IgD-negative memory B cell (primary cell): ENCODE results near the gene RIMS1. TPM values are rescaled to one million over a fixed set of nuclear protein-coding genes. Genes with fewer than 3 reads are reported as not detected.

ENCODE experiments used
- H3K27ac Mint-ChIP-seq, 3 donors: one replicate each; pipeline ENCODE4 v1.8.0; 2020 to 2022; ENCODE audit warnings: mild to moderate bottlenecking in 3 of 3, mixed read lengths in 3 of 3, moderate library complexity in 1 of 3
- H3K27me3 Mint-ChIP-seq: one replicate; pipeline ENCODE4 v1.8.0; 2021; ENCODE audit warnings: mixed read lengths
- H3K36me3 Mint-ChIP-seq: one replicate; pipeline ENCODE4 v1.8.0; 2020; ENCODE audit warnings: mild to moderate bottlenecking, mixed read lengths
- H3K4me1 Mint-ChIP-seq, 3 donors: one replicate each; pipeline ENCODE4 v1.8.0; 2020 to 2022; ENCODE audit warnings: mixed read lengths in 3 of 3, mild to moderate bottlenecking in 1 of 3
- H3K4me3 Mint-ChIP-seq, 4 donors: one replicate each; pipeline ENCODE4 v1.8.0; 2020 to 2022; ENCODE audit warnings: mild to moderate bottlenecking in 4 of 4, mixed read lengths in 4 of 4, moderate library complexity in 3 of 4
- H3K9me3 Mint-ChIP-seq, 3 donors: one replicate each; pipeline ENCODE4 v1.8.0; 2020 to 2021; ENCODE audit warnings: mixed read lengths in 3 of 3, mild to moderate bottlenecking in 1 of 3
- polyA plus RNA-seq: library from polyadenylated mRNA; unstranded; fragments of 300-500 nt; fragmentation: Illumina TruSeq; gene quantifications from one replicate; pipeline ENCODE4 v1.2.3, GENCODE V29; 2021

The RIMS1 gene
- polyA plus RNA-seq, 1 donor from 2014 or later: not detected

GRCh38 chr6:72216222-72217068 lies 330.1 kb downstream of the RIMS1 start:
- Mint-ChIP-seq H3K27me3 (no peaks in the 10 kb centered on the region), H3K27ac (no peak overlapping the region), H3K36me3 (no peaks in the 10 kb centered on the region), H3K4me1 (no peaks in the 10 kb centered on the region), H3K4me3 (no peak overlapping the region), H3K9me3 (no peaks in the 10 kb centered on the region)

DNA sequence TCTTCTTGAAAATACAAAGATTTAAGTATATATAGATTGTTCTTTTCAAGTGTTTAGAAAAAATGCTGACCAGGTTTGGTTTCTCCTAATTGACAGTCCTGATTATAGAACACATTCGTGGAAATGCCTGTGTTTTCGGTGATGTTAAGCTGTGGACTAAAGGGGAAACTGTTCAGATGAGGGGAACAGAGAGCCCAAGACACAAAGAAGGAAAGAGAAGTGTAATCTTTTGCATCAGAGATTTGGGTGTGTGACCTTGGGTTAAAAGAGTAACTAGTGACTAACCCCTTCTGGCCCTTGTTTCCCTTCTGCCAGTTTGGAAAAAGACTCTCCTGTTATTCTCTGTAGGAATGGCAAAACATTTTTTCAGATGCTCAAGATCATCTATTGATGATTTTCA lies 331.3 kb downstream of the RIMS1 start:
- H3K27me3 Mint-ChIP-seq: no peaks in the 10 kb centered on the region
- no peaks in the 10 kb centered on the region for H3K36me3 Mint-ChIP-seq
- no peaks in the 10 kb centered on the region for H3K9me3 Mint-ChIP-seq
- H3K27ac Mint-ChIP-seq: no peak overlapping the region
- no peaks in the 10 kb centered on the region for H3K4me1 Mint-ChIP-seq
- no peak overlapping the region for H3K4me3 Mint-ChIP-seq

DNA sequence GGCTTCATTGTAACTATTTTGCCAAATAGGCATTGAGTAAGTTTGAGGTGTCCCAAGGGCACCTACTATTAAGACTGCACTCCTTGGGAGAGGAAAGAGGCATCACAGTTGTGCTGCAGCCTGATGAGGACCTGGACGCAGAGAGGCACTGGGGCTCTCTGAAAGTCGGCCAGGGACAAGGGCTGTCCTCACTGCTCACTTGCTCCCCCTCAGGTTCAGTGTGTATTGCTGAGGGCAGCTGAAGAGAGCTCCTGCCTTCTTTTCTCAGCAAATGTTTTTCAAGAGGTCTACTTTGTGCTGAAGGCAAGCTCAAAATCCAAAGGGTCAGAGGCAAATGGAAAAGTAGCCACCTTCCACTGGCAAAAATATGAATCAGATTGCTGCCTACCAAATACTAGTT lies 331.8 kb downstream of the RIMS1 start:
- Mint-ChIP-seq H3K36me3 (no peaks in the 10 kb centered on the region), H3K4me1 (no peaks in the 10 kb centered on the region), H3K27ac (no peak overlapping the region), H3K9me3 (no peaks in the 10 kb centered on the region), H3K27me3 (no peaks in the 10 kb centered on the region), H3K4me3 (no peak overlapping the region)

GRCh38 chr6:72219536-72219935 lies 333.2 kb downstream of the RIMS1 start:
- Mint-ChIP-seq H3K9me3 (no peaks in the 10 kb centered on the region), H3K4me3 (no peak overlapping the region), H3K4me1 (no peaks in the 10 kb centered on the region), H3K27ac (no peak overlapping the region), H3K36me3 (no peaks in the 10 kb centered on the region), H3K27me3 (no peaks in the 10 kb centered on the region)

DNA sequence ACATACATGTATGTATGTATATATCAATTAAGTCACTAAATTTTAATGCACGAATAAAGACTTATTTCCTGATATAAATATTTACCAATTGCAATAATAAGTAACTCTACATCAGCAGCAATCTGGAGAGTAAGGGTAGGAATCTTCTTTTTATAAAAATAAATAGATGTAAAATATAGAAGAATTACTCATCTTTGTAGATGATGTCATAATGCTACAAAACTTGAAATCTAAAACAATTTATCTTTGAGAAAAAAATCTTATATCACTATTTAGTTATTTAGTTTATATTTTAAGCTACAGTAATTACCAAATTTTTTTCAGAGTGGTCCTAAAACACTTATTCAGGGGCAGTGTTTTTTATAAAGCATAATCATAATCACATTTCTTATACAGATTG lies 351.7 kb downstream of the RIMS1 start:
- Mint-ChIP-seq H3K4me1 (no peaks in the 10 kb centered on the region), H3K27me3 (no peaks in the 10 kb centered on the region), H3K36me3 (no peaks in the 10 kb centered on the region), H3K27ac (no peak overlapping the region), H3K4me3 (no peak overlapping the region), H3K9me3 (no peaks in the 10 kb centered on the region)

- H3K27ac Mint-ChIP-seq: no peak overlapping the region
- H3K9me3 Mint-ChIP-seq: no peaks in the 10 kb centered on the region
- H3K27me3 Mint-ChIP-seq: no peaks in the 10 kb centered on the region
- no peaks in the 10 kb centered on the region for H3K36me3 Mint-ChIP-seq
- H3K4me1 Mint-ChIP-seq: no peaks in the 10 kb centered on the region
- no peak overlapping the region for H3K4me3 Mint-ChIP-seq
These were observed 352.6 kb downstream of the RIMS1 start for GRCh38 chr6:72238900-72239299.

- Mint-ChIP-seq H3K27ac (no peak overlapping the region), H3K36me3 (no peaks in the 10 kb centered on the region), H3K27me3 (no peaks in the 10 kb centered on the region), H3K9me3 (no peaks in the 10 kb centered on the region), H3K4me3 (no peak overlapping the region), H3K4me1 (no peaks in the 10 kb centered on the region)
These were observed 359.2 kb downstream of the RIMS1 start for GRCh38 chr6:72245565-72245964.

- Mint-ChIP-seq H3K27ac (no peak overlapping the region), H3K36me3 (no peaks in the 10 kb centered on the region), H3K9me3 (no peaks in the 10 kb centered on the region), H3K27me3 (no peaks in the 10 kb centered on the region), H3K4me3 (no peak overlapping the region), H3K4me1 (no peaks in the 10 kb centered on the region)
These were observed 360.6 kb downstream of the RIMS1 start for GRCh38 chr6:72246926-72247325.

- no peaks in the 10 kb centered on the region for H3K4me1 Mint-ChIP-seq
- no peaks in the 10 kb centered on the region for H3K36me3 Mint-ChIP-seq
- H3K27me3 Mint-ChIP-seq: no peaks in the 10 kb centered on the region
- H3K4me3 Mint-ChIP-seq: no peak overlapping the region
- no peak overlapping the region for H3K27ac Mint-ChIP-seq
- no peaks in the 10 kb centered on the region for H3K9me3 Mint-ChIP-seq
These were observed 362.3 kb downstream of the RIMS1 start for GRCh38 chr6:72248621-72249020.

DNA sequence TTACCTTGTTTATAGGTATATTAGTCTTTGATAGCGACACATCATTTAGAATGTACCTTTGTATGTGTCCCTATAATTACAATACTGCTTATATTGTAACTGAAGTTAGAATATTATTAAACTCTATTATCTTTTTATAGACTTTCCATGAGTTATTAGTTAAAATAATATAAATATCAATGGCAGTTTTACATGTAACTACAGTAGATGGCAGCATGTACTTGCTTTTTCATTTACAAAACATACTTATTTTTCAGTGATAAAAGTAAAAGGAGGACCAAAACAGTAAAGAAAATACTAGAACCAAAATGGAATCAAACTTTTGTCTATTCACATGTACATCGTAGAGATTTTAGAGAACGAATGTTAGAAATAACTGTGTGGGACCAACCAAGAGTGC lies 364.3 kb downstream of the RIMS1 start:
- Mint-ChIP-seq H3K27ac (no peak overlapping the region), H3K27me3 (no peaks in the 10 kb centered on the region), H3K36me3 (no peaks in the 10 kb centered on the region), H3K4me1 (no peaks in the 10 kb centered on the region), H3K9me3 (no peaks in the 10 kb centered on the region), H3K4me3 (no peak overlapping the region)

DNA sequence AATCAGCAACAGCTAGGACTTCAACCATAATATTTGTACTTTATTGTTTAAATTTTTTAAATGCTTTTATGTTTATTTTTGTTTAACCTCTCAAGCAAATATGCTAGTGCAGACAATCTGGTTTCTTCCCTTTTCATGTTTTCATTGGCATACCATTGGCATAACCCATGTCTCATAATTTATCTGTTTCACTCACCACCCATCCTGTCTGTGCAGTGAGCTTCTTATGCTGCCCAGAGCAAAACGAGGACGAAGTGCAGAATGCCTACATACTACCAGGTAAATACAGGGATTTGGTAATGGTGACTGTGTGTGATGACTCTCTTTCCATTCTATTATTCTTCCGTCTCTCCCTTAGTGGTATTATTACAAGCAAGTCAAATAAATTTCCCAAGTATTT lies 374.1 kb downstream of the RIMS1 start:
- H3K27me3 Mint-ChIP-seq: peaks cover 2% of the 10 kb centered on the region
- H3K27ac Mint-ChIP-seq: no peak overlapping the region
- H3K36me3 Mint-ChIP-seq: no peaks in the 10 kb centered on the region
- H3K9me3 Mint-ChIP-seq: no peaks in the 10 kb centered on the region
- H3K4me1 Mint-ChIP-seq: peaks cover 0 to 3% (median 0%) of the 10 kb centered on the region in 3 donors
- H3K4me3 Mint-ChIP-seq: no peak overlapping the region

GRCh38 chr6:72261554-72261953 lies 375.2 kb downstream of the RIMS1 start:
- Mint-ChIP-seq H3K27ac (no peak overlapping the region), H3K4me3 (no peak overlapping the region), H3K36me3 (no peaks in the 10 kb centered on the region), H3K9me3 (no peaks in the 10 kb centered on the region), H3K27me3 (peaks cover 2% of the 10 kb centered on the region), H3K4me1 (peaks cover 0 to 3% (median 0%) of the 10 kb centered on the region in 3 donors)

DNA sequence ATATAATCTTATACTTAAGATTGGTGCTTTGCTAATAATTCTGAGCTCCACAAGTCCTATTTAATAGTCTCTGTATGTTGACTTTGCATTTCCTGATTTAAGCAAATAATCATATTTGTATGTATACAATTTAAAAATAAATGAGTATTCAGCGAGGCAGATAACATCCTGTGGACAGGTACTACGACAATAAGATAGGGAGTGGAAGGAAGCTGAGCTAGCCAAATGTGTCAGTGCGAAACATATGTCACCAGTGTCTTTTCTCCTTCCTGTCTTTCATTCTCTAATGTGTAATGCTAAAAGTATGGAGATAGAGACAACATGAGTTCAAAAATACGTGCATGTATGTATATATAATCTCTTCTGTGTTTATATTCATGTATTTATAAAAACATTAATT lies 375.9 kb downstream of the RIMS1 start:
- Mint-ChIP-seq H3K27me3 (peaks cover 2% of the 10 kb centered on the region), H3K27ac (no peak overlapping the region), H3K9me3 (no peaks in the 10 kb centered on the region), H3K4me1 (peaks cover 0 to 3% (median 0%) of the 10 kb centered on the region in 3 donors), H3K4me3 (no peak overlapping the region), H3K36me3 (no peaks in the 10 kb centered on the region)

DNA sequence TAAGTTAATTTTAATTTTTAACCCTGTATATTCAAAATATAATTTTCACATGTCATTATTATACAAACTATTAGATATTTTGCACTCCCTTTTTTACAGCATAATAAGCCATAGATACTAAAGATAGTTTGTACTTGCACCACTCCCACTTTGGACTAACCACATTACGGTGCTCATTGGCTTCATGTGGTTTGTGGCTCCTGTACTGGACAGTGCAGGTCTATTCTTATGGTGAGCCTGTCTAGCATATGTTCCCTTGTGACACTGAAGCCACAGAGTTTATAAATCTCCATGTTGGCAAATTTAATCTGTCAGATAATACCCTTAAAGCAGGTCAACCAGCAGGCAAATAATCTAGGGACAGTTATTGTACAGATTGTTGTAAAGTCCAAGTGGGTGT lies 381.1 kb downstream of the RIMS1 start:
- no peaks in the 10 kb centered on the region for H3K36me3 Mint-ChIP-seq
- H3K27ac Mint-ChIP-seq: no peak overlapping the region
- no peak overlapping the region for H3K4me3 Mint-ChIP-seq
- peaks cover 0 to 3% (median 0%) of the 10 kb centered on the region in 3 donors for H3K4me1 Mint-ChIP-seq
- peaks cover 2% of the 10 kb centered on the region for H3K27me3 Mint-ChIP-seq
- no peaks in the 10 kb centered on the region for H3K9me3 Mint-ChIP-seq

DNA sequence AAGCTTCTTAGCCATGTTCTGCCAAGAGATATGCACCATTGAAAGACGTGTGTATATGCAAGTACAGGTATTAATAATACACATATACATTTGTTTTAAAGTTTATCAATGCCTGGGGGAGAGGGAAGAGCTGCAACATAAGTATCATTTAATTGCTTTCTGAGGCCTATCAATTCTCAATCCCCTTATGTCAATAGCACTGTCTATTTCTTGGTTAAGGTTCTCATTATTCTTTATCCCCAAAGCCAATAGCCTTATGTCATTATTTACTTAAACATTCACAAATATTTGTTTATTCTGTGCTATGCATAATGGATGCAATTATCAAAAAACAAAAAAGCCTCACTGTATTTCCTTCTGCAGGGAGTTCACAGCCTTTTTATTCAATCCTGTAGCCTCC lies 385.2 kb downstream of the RIMS1 start:
- no peak overlapping the region for H3K27ac Mint-ChIP-seq
- no peaks in the 10 kb centered on the region for H3K4me1 Mint-ChIP-seq
- H3K4me3 Mint-ChIP-seq: no peak overlapping the region
- no peaks in the 10 kb centered on the region for H3K9me3 Mint-ChIP-seq
- no peaks in the 10 kb centered on the region for H3K27me3 Mint-ChIP-seq
- H3K36me3 Mint-ChIP-seq: no peaks in the 10 kb centered on the region

DNA sequence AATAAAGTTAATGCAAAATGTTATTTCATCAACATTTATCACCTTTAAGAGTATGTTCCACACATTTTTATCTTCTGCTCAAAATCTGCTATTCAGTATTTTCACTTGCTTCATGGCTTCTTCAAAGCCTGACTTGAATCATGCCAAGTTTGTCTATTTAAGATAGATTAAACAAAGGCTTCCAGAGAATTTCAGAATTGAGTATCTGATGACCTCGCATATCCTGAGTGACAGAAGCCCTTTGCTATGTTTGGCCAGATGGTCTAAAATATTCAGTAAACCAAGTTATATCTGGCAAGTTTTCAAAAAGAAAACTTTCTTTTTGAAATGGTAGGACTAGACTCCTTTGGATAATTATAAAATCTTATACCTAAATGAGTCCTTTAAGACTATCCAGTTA lies 386.6 kb downstream of the RIMS1 start:
- Mint-ChIP-seq H3K27me3 (no peaks in the 10 kb centered on the region), H3K27ac (no peak overlapping the region), H3K9me3 (no peaks in the 10 kb centered on the region), H3K4me1 (no peaks in the 10 kb centered on the region), H3K4me3 (no peak overlapping the region), H3K36me3 (no peaks in the 10 kb centered on the region)
